Gastroesophageal sphincter (tissue), 3 donors: ENCODE results near the gene ARHGEF19.

Experiments used
- CTCF ChIP-seq, 4 experiments: fragments of 200-600 bp in 2 of 4; fragments of 450-650 bp in 2 of 4; sonication (generic) in 1 of 4; IDR thresholded peaks; one replicate each; pipeline ENCODE4 v1.5.1; 2017 to 2019; ENCODE audit warnings: antibody characterized with exemption in 4 of 4, mild to moderate bottlenecking in 2 of 4, moderate library complexity in 2 of 4
- POLR2AphosphoS5 ChIP-seq: sonication (generic); formaldehyde crosslinking; IDR thresholded peaks from one replicate; pipeline ENCODE4 v1.6.1; 2017; ENCODE audit warnings: antibody characterized with exemption

- TF ChIP-seq POLR2AphosphoS5 (no peak), CTCF (IDR thresholded peaks at IDR 0.05) (no peak)
Measured at GRCh38 chr1:16239972-16240491, 27.6 kb upstream of the ARHGEF19 start.
